Ovary (tissue), 9 donors: Measurements from ENCODE around the gene DYNC2I2. TPM values are rescaled to one million over a fixed set of nuclear protein-coding genes. Genes with fewer than 3 reads are reported as not detected.
A peak's percentile ranks its signal among the peaks of the same experiment; 100 is the strongest.

Source experiments
- DNase-seq, 5 donors: peaks; one replicate each; pipeline ENCODE4 v3.0.0-alpha.2; 2019 to 2020
- H3K27ac ChIP-seq, 2 donors: fragments of 200-600 bp; one replicate each; pipeline versions ENCODE4 v1.5.1 to v1.8.0; 2019 to 2022
- H3K27me3 ChIP-seq: fragments of 200-600 bp; one replicate; pipeline ENCODE4 v1.8.0; 2022
- H3K36me3 ChIP-seq: fragments of 200-600 bp; sonication (generic); one replicate; pipeline ENCODE4 v1.5.1; 2019
- H3K4me1 ChIP-seq: one replicate; pipeline ENCODE4 v1.8.1; 2013; ENCODE audit warnings: mild to moderate bottlenecking, moderate library complexity; ENCODE audit not compliant: insufficient read depth
- H3K4me3 ChIP-seq: fragments of 200-600 bp; sonication (generic); one replicate; pipeline ENCODE4 v1.5.1; 2017
- H3K9me3 ChIP-seq, 2 donors: fragments of 200-600 bp in 1 of 2; sonication (generic) in 1 of 2; one replicate each; pipeline versions ENCODE4 v1.5.1 to v1.8.1; 2013 to 2019; ENCODE audit warnings: mild to moderate bottlenecking in 1 of 2, moderate library complexity in 1 of 2
- EP300 ChIP-seq: sonication (generic); formaldehyde crosslinking; IDR thresholded peaks from one replicate; pipeline ENCODE4 v1.6.1; 2017; ENCODE audit warnings: antibody characterized with exemption
- POLR2A ChIP-seq: fragments of 450-650 bp; IDR thresholded peaks from one replicate; pipeline ENCODE4 v1.6.1; 2017; ENCODE audit warnings: antibody characterized with exemption, mild to moderate bottlenecking, moderate library complexity
- WGBS, 3 donors: extraction: QIAGEN DNeasy Blood & Tissue Kit in 1 of 3; methylation state at CpG; one replicate each; pipeline versions ENCODE4 v1.1.5 to v1.1.7; 2013 to 2017; 5-methylcytosine and 5-hydroxymethylcytosine counted together
- intact Hi-C, 4 donors: fragments of 100-400 bp; cut with DNase I; formaldehyde crosslinking; loops; one replicate each; pipeline versions ENCODE4 v1.11.0 to v1.15.1; 2022 to 2023
- polyA plus RNA-seq, 2 donors: library from polyadenylated mRNA; stranded (reverse); fragments of 200-250 nt in 1 of 2; fragments of 350-450 nt in 1 of 2; fragmentation: Illumina TruSeq in 1 of 2; extraction: RNeasy Lipid Tissue Mini Kit (QIAGEN cat#74804) in 1 of 2; gene quantifications; one replicate each; pipeline ENCODE4 v1.2.3, GENCODE V29; 2013 to 2014
- total RNA-seq, 7 donors: library from RNA; depleted of rRNA in 2 of 7; stranded (reverse); fragments of >200 nt in 2 of 7; fragmentation: NEBNext Ultra II Directional in 3 of 7; extraction: Animal tissue kit (Norgen Biotek cat#: 25700) in 3 of 7; gene quantifications; one replicate each; pipeline versions ENCODE4 v1.1.0 to v1.2.4, GENCODE V29; 2016 to 2023
- TF ChIP-seq, protein P1 (sequence below), 3 donors: fragments of 450-650 bp in 2 of 3; fragments of 200-600 bp in 1 of 3; IDR thresholded peaks; one replicate each; pipeline versions ENCODE4 v1.5.1 to v1.8.0; 2016 to 2022; ENCODE audit warnings: antibody characterized with exemption in 3 of 3, mild to moderate bottlenecking in 1 of 3
- donor health status: DM: no; HTN: no; CAD: no; lungs with moderate emphysema.
- donor health status: DM: no; HTN: no; CAD: no.
- donor health status: Bipolar disorder and iron deficiency.
- donor health status: DM: yes; HTN: yes; CAD: no.
- donor health status: DM: no; HTN: no; CAD: no.
- donor health status: DM: yes; HTN: yes; CAD: no.

DYNC2I2 gene
- total and polyA plus RNA-seq, 9 donors, result 2.0 to 87.5 (median 25.8) TPM

DNA sequence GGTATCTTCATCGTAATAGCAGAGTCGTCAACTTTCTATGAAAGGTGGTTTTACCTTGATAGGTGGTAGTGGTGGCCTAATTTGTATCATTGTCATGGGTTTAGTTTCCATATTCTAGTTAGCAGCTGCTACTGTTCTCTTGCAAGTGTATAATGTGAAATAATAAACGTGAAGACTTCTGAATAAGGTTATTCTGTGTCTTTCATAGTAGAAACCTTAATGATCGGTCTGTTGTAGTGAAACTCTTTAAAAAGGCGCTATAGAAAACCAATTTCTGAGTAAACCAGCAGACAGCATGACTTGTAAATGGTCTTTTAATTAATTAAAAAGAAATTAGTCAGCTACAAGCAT is 34.0 kb upstream of the DYNC2I2 start:
- Histone ChIP-seq H3K27ac (peak overlapping the region in 1 of 2 donors; percentile 26), H3K4me3 (peak overlapping the region; percentile 83), H3K9me3 (no peaks in the 10 kb centered on the region), H3K27me3 (no peaks in the 10 kb centered on the region), H3K4me1 (peaks cover 2% of the 10 kb centered on the region), H3K36me3 (no peaks in the 10 kb centered on the region)
- intact Hi-C loops, result loop anchor here in 1 of 4 donors (5.0 kb wide), 1 partner anchor 53 kb away; no protein-coding TSS in a partner anchor
- TF ChIP-seq, protein P1, sequence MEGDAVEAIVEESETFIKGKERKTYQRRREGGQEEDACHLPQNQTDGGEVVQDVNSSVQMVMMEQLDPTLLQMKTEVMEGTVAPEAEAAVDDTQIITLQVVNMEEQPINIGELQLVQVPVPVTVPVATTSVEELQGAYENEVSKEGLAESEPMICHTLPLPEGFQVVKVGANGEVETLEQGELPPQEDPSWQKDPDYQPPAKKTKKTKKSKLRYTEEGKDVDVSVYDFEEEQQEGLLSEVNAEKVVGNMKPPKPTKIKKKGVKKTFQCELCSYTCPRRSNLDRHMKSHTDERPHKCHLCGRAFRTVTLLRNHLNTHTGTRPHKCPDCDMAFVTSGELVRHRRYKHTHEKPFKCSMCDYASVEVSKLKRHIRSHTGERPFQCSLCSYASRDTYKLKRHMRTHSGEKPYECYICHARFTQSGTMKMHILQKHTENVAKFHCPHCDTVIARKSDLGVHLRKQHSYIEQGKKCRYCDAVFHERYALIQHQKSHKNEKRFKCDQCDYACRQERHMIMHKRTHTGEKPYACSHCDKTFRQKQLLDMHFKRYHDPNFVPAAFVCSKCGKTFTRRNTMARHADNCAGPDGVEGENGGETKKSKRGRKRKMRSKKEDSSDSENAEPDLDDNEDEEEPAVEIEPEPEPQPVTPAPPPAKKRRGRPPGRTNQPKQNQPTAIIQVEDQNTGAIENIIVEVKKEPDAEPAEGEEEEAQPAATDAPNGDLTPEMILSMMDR (IDR thresholded peaks at IDR 0.05), result no peak
- TF ChIP-seq POLR2A (no peak), EP300 (no peak)
- WGBS, 3 donors, result 7 to 11% (median 10%) methylated on average over 5 of the region's 5 CpGs
- no peak for DNase-seq

DNA sequence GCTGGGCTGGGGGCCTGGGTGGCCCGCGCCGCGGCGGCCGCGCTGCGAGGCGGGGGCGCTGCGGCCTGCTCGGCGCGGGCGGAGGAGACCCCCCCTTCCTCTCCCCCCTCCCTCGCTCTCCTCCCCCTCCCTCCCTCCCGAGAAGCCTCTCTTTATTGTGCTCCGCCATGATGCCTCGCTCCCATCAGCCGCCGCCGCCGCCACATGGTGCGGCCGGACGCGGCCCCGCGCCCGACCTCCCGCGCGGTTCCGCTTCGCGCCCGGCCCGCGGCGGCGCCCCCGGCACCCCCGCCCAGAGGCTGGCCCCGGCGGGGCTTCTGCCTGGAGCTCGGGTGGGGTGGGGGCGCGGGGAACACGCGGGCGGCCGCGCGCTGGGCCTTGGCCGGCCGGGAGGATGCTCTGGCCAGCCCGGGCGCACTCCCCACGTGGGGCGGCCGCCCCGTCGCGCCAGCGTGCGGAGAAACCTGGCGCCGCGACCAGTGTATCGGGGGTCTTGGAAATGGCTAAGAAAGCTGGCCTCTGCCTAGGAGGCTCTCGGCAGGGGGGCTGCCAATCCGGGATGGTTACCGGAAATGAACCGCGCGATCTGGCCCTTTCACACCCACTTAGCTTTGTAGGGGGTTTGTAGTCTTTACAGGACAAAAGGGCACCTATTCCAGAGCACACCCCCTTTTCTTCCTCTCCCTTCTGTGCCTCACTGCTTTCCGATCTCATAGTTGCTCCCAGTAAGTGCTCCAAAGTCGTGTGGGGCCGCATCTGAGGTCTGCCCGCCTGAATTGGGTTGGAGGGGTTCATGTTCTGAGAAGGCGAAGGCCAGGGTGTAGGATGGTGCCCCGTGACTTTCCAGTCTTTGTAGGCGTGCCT is 33.4 kb upstream of the DYNC2I2 start:
- Histone ChIP-seq H3K36me3 (no peaks in the 10 kb centered on the region), H3K4me1 (peaks cover 2% of the 10 kb centered on the region), H3K27me3 (no peaks in the 10 kb centered on the region), H3K9me3 (no peaks in the 10 kb centered on the region), H3K27ac (peak overlapping the region in 1 of 2 donors; percentile 26), H3K4me3 (peak overlapping the region; percentile 83)
- WGBS, 3 donors, result 0 to 1% (median 0%) methylated on average over 57 to 80 of the region's 83 CpGs
- no peak for TF ChIP-seq EP300
- TF ChIP-seq, protein P1 (IDR thresholded peaks at IDR 0.05), result no peak
- TF ChIP-seq POLR2A, result no peak
- peak; percentile 50 to 64 (median 61) for DNase-seq
- intact Hi-C loops, result loop anchor here in 2 of 4 donors (2.0 to 5.0 kb wide), 2 partner anchors 53 to 137 kb away; partner anchors contain the start of gene SPTAN1 (in 1 of the 2)

DNA sequence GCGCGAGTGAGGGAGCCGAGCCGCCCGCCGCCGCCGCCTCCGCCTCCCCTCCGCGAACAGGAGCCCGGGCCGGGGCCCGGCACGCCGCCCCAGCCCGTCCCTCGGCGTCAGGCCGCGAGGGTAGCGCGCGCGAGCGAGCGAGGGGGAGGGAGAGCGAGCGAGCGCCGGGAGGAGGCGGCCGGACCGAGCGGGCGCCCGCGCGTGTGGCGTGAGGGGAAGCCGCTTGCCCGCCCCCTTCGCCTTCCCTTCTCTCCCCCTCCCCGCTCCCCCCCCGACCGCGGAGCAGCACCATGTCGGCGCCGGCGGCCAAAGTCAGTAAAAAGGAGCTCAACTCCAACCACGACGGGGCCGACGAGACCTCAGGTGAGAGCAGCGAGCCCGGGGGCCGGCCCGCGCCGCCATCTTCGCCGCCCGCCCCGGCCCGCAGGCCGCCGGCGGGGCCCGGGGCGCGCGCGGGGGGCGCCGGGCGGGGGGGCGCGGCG is 32.7 kb upstream of the DYNC2I2 start:
- DNase-seq, result peak in 4 of 5 donors; percentile 60 to 79 (median 70)
- H3K27me3 ChIP-seq, result no peaks in the 10 kb centered on the region
- WGBS, 3 donors, result 0 to 1% methylated on average over 39 to 80 of the region's 80 CpGs; no CpG with 5 or more reads in 1 of the 3 donors
- peak overlapping the region; percentile 97 to 100 for H3K27ac ChIP-seq
- H3K4me1 ChIP-seq, result peaks cover 6% of the 10 kb centered on the region
- H3K36me3 ChIP-seq, result no peaks in the 10 kb centered on the region
- H3K4me3 ChIP-seq, result peak overlapping the region; percentile 83
- TF ChIP-seq, protein P1 (IDR thresholded peaks at IDR 0.05), result no peak
- no peak for TF ChIP-seq POLR2A
- no peaks in the 10 kb centered on the region for H3K9me3 ChIP-seq
- intact Hi-C loops, result loop anchor here in 1 of 4 donors (2.0 kb wide), 1 partner anchor 137 kb away; the partner anchor contains the start of gene SPTAN1

DNA sequence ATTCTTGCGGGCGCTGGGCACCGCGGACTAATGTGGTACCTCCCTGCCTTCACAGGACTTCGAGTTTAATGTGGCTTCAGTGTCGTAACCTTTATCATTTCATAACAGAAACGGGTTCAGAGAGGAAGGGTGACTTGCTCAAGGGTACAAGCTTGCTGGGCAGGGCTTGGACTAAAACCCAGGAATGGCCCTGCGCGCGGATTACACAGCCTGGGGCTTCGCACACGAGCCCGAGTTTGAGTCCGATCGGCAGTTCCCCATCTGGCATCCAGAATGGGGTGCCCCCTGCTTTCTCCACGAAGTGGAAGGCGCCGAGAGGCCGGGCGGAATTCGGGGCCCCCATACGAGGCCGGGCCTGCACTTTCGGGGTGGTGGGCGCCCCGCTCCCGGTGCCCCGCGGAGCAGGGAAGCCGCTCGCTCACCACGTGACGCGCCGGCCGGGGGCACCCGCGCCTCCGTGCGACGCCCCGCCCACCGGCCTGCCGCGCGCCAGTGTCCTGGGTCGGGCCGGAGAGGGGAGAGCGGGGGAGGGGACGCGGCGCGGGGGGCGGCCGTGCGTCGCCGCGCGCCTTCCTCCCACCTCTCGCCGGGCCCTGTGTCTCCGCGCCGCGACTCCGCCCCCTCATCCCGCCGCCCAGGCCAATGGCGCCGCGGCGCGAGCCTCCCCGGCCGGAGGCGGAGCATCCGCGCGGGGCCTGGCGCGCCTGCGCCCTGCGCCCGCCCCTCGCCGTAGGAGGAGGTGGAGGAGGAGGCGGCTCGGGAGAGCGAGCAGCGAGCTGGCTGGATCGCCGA is 32.0 kb upstream of the DYNC2I2 start, which contains the start of gene SET:
SET (plus strand) TSS at position 722 of the 792 bp plus-strand sequence. CDS start 361 bp downstream, outside the sequence.
- intact Hi-C loops, result loop anchor here in 1 of 4 donors (2.0 kb wide), 1 partner anchor 136 kb away; the partner anchor contains the start of gene SPTAN1
- Histone ChIP-seq H3K36me3 (no peaks in the 10 kb centered on the region), H3K4me1 (peaks cover 6% of the 10 kb centered on the region), H3K27ac (peak within 1 kb of the TSS; percentile 97 to 100), H3K4me3 (peak within 1 kb of the TSS; percentile 83), H3K27me3 (no peaks in the 10 kb centered on the region), H3K9me3 (no peaks in the 10 kb centered on the region)
- peak; percentile 95 to 97 (median 96) for DNase-seq
- TF ChIP-seq EP300, result no peak
- peak; percentile 94 for TF ChIP-seq POLR2A
- TF ChIP-seq, protein P1 (IDR thresholded peaks at IDR 0.05), result no peak
- 2 to 8% (median 6%) methylated on average over 27 to 93 of the region's 93 CpGs for WGBS, 3 donors
